SH-SY5Y (cell line): ENCODE results near the gene NEK6.

Experiments
- GATA2 ChIP-seq: IDR thresholded peaks from 2 replicates; pipeline ENCODE4 v1.6.1; 2011; ENCODE audit warnings: mild to moderate bottlenecking, low read depth, low read length
- GATA3 ChIP-seq: IDR thresholded peaks from 2 replicates; pipeline ENCODE4 v1.6.1; 2011; ENCODE audit warnings: low read depth, mild to moderate bottlenecking, low read length, moderate library complexity

GRCh38 chr9:124258607-124259157 lies 933 bp downstream of the NEK6 start:
- TF ChIP-seq GATA2 (no peak), GATA3 (no peak)
